HepG2 (cell line): ENCODE measurements around the gene IFNA14. TPM values are rescaled to one million over a fixed set of nuclear protein-coding genes. Genes with fewer than 3 reads are reported as not detected.
"Not testable (repeated sequence)": the region's sequence is repeated elsewhere in the genome, so short reads cannot be mapped to it uniquely, and the experiment has no call there.

Source experiments
- ATAC-seq: fragments of 200-7000 bp; cut with Tn5 transposase; 3 replicates; pipeline ENCODE4 v1.9.1; 2020; ENCODE audit warnings: mild to moderate bottlenecking, moderate library complexity
- BruUV-seq: library from RNA; stranded (reverse); fragments of 400-500 nt; replicated peaks from 2 replicates; lab custom pipeline; 2021; lab: Mats Ljungman, UMichigan
- CTCF ChIA-PET: fragments of 300-600 bp; formaldehyde crosslinking; extraction: SDS; loops from one replicate; lab custom pipeline; 2021; ENCODE audit warnings: low total read pairs, inconsistent platforms, low intra/inter-chr PET ratio; lab: Yijun Ruan, JAX
- POLR2A ChIA-PET: fragments of 350-600 bp; sonication (Branson Sonifier 250); formaldehyde crosslinking; loops from one replicate; lab custom pipeline; 2020; ENCODE audit warnings: antibody characterized with exemption, inconsistent platforms; lab: Yijun Ruan, JAX
- DNase-seq: peaks from one replicate; pipeline ENCODE4 v3.0.0-alpha.2; 2015; ENCODE audit warnings: low spot score
- FAIRE-seq: peaks from 3 replicates; lab custom pipeline; 2011; peaks lifted over from hg19 to GRCh38; lab: Jason Lieb, UNC
- H2AFZ ChIP-seq: one replicate; pipeline ENCODE4 v1.6.1; 2011; ENCODE audit warnings: low read length, inconsistent platforms
- H3K27ac ChIP-seq: fragments of 300-600 bp; 3 replicates; pipeline ENCODE4 v1.8.0; 2011; ENCODE audit warnings: mixed run types, mild to moderate bottlenecking, mixed read lengths, low read length, inconsistent platforms; ENCODE audit not compliant: insufficient read depth; ENCODE audit errors: extremely low read length
- H3K27me3 ChIP-seq, 2 experiments: fragments of 200-600 bp in 1 of 2; 2 replicates in 1 of 2; 3 replicates in 1 of 2; pipeline versions ENCODE4 v1.6.0 to v1.8.0; 2011; ENCODE audit warnings: low read length in 2 of 2, mild to moderate bottlenecking in 2 of 2, moderate library complexity in 2 of 2, inconsistent platforms in 1 of 2; ENCODE audit not compliant: insufficient read depth in 2 of 2, control insufficient read depth in 1 of 2
- H3K36me3 ChIP-seq, 2 experiments: fragments of 200-600 bp in 1 of 2; replicated peaks in 1 of 2; 2 replicates in 1 of 2; 3 replicates in 1 of 2; pipeline versions ENCODE4 v1.5.1 to v1.8.0; 2011; ENCODE audit warnings: low read length in 2 of 2, inconsistent platforms in 1 of 2; ENCODE audit not compliant: insufficient read depth in 2 of 2, control insufficient read depth in 1 of 2
- H3K4me1 ChIP-seq: 2 replicates; pipeline ENCODE4 v1.5.1; 2012; ENCODE audit warnings: low read length, inconsistent platforms; ENCODE audit not compliant: insufficient read depth
- H3K4me2 ChIP-seq: 2 replicates; pipeline ENCODE4 v1.6.0; 2011; ENCODE audit warnings: low read depth, low read length, inconsistent platforms
- H3K4me3 ChIP-seq, 3 experiments: fragments of 200-600 bp in 1 of 3; sonication (generic), shearing (Covaris generic) in 1 of 3; replicated peaks in 1 of 3; 2 replicates each; pipeline ENCODE4 v1.5.1; 2011 to 2016; ENCODE audit warnings: low read length in 3 of 3, inconsistent platforms in 2 of 3, low read depth in 2 of 3, mild to moderate bottlenecking in 2 of 3, control low read depth in 1 of 3, mixed read lengths in 1 of 3; ENCODE audit not compliant: insufficient read depth in 1 of 3
- H3K79me2 ChIP-seq: one replicate; pipeline ENCODE4 v1.6.1; 2011; ENCODE audit warnings: low read length, inconsistent platforms; ENCODE audit not compliant: insufficient read depth
- H3K9ac ChIP-seq: 2 replicates; pipeline ENCODE4 v1.6.0; 2011; ENCODE audit warnings: mild to moderate bottlenecking, low read depth, low read length, inconsistent platforms; ENCODE audit not compliant: insufficient read depth
- H3K9me3 ChIP-seq: 2 replicates; pipeline ENCODE4 v1.5.1; 2012; ENCODE audit warnings: mild to moderate bottlenecking, low read length
- H4K20me1 ChIP-seq: 2 replicates; pipeline ENCODE4 v1.6.0; 2011; ENCODE audit warnings: inconsistent platforms, mild to moderate bottlenecking, low read length, moderate library complexity; ENCODE audit not compliant: insufficient read depth
- MTERF4 ChIP-seq: sonication (generic); formaldehyde crosslinking; IDR thresholded peaks from 2 replicates; pipeline ENCODE4 v1.8.0; 2023; ENCODE audit warnings: mild to moderate bottlenecking, missing genetic modification reagents
- ZNF354B ChIP-seq: sonication (generic); formaldehyde crosslinking; IDR thresholded peaks from 2 replicates; pipeline ENCODE4 v1.8.0; 2022; ENCODE audit warnings: mild to moderate bottlenecking, missing genetic modification reagents
- ZNF639 ChIP-seq: conservative IDR thresholded peaks from 2 replicates; pipeline ENCODE4 v1.6.1; 2018; ENCODE audit warnings: missing genetic modification reagents
- ZNF672 ChIP-seq: sonication (generic); formaldehyde crosslinking; IDR thresholded peaks from 2 replicates; pipeline ENCODE4 v1.8.1; 2022; ENCODE audit warnings: missing genetic modification reagents
- WGBS: methylation state at CpG from one replicate; pipeline ENCODE4 v1.1.6; 2017; ENCODE audit warnings: low lambda C conversion rate; 5-methylcytosine and 5-hydroxymethylcytosine counted together
- in situ Hi-C: cut with HindIII; loops from 2 replicates; pipeline ENCODE4 v1.10.0; 2017; ENCODE audit warnings: low pct_unique_long_range_greater_than_20kb; ENCODE audit not compliant: extremely low pct_ligation_motif_present
- intact Hi-C: fragments of 100-400 bp; cut with micrococcal nuclease; formaldehyde crosslinking; loops from one replicate; pipeline ENCODE4 v1.10.0; 2022; ENCODE audit not compliant: unreplicated experiment
- polyA plus RNA-seq, 8 experiments: library from polyadenylated mRNA; depleted of rRNA in 3 of 8; stranded (reverse) in 7 of 8; unstranded in 1 of 8; fragments of >200 nt; fragmentation: Illumina TruSeq in 4 of 8; extraction: Trizol in 4 of 8; gene quantifications; 2 replicates each; pipeline versions ENCODE4 v1.2.1 to v1.2.3, GENCODE V29; 2011 to 2016; ENCODE audit warnings: low read depth in 4 of 8, missing spikeins in 1 of 8, mixed read lengths in 1 of 8; ENCODE audit not compliant: insufficient read depth in 1 of 8
- total RNA-seq, 5 experiments: library from RNA; depleted of rRNA; stranded (reverse); fragments of >200 nt; fragmentation: Illumina TruSeq; extraction: Trizol; gene quantifications; 2 replicates each; pipeline ENCODE4 v1.2.3, GENCODE V29; 2016; ENCODE audit warnings: low read depth in 1 of 5

Gene IFNA14
- total and polyA plus RNA-seq, 2 of the 13 experiments (the other 11 are each of a cell fraction or from before 2014, with no cell fraction given): not detected

- Histone ChIP-seq H3K27me3 (no peaks in the 10 kb centered on the region), H3K9ac (no peak within 1 kb of the TSS), H3K79me2 (no peaks in the 10 kb centered on the region), H3K4me1 (no peaks in the 10 kb centered on the region), H4K20me1 (no peaks in the 10 kb centered on the region), H3K4me3 (no peak within 1 kb of the TSS), H3K4me2 (no peak within 1 kb of the TSS), H3K36me3 (no peaks in the 10 kb centered on the region), H3K27ac (no peak within 1 kb of the TSS)
- WGBS: 0% methylated on average over 2 of the region's 2 CpGs
- POLR2A ChIA-PET: no interaction called here
- no peak for DNase-seq
- intact Hi-C loops: no loop called here
- no TSS peak for BruUV-seq
- no peak for TF ChIP-seq ZNF639
- TF ChIP-seq ZNF672: no peak
- TF ChIP-seq ZNF354B (CRISPR knock-in tag): no peak
- TF ChIP-seq MTERF4 (CRISPR knock-in tag): no peak
- TF ChIP-seq, all 625 proteins: peak for 0
- ATAC-seq (no peak), FAIRE-seq (no peak)
- CTCF ChIA-PET: no interaction called here
- in situ Hi-C loops: no loop called here
- H3K9me3 ChIP-seq: no peaks in the 10 kb centered on the region
- H2AFZ ChIP-seq: no peak within 1 kb of the TSS
These were observed 11.7 kb downstream of the IFNA14 start, which contains the start of gene IFNA17 for GRCh38 chr9:21228122-21228521. TSS of gene IFNA17 (minus strand) at chr9:21228222. CDS start at chr9:21228173, 49 bp downstream.

GRCh38 chr9:21217211-21217610 lies 22.6 kb downstream of the IFNA14 start, which contains the start of gene IFNA16:
TSS of gene IFNA16 (minus strand) at chr9:21217311. CDS start at chr9:21217305, 6 bp downstream.
- intact Hi-C loops, H3K9ac ChIP-seq, CTCF ChIA-PET, H3K27ac ChIP-seq, H3K4me1 ChIP-seq, POLR2A ChIA-PET, H3K36me3 ChIP-seq, ATAC-seq, H3K27me3 ChIP-seq, H3K79me2 ChIP-seq, H3K4me2 ChIP-seq, H4K20me1 ChIP-seq, in situ Hi-C loops, H3K4me3 ChIP-seq, BruUV-seq, H2AFZ ChIP-seq, FAIRE-seq, DNase-seq, H3K9me3 ChIP-seq: not testable (repeated sequence)
- 0% methylated on average over 1 of the region's 1 CpG for WGBS

GRCh38 chr9:21213411-21214326 lies 26.1 kb downstream of the IFNA14 start:
- CTCF ChIA-PET, in situ Hi-C loops, H3K4me3 ChIP-seq, H3K36me3 ChIP-seq, FAIRE-seq, POLR2A ChIA-PET, H3K9me3 ChIP-seq, H2AFZ ChIP-seq, H3K79me2 ChIP-seq, H3K27ac ChIP-seq, H3K4me2 ChIP-seq, H3K9ac ChIP-seq, H4K20me1 ChIP-seq, H3K4me1 ChIP-seq, DNase-seq, H3K27me3 ChIP-seq, intact Hi-C loops, BruUV-seq: not testable (repeated sequence)
- WGBS: 0% methylated on average over 4 of the region's 5 CpGs
- peak; percentile 59 for ATAC-seq
